Lower leg skin (tissue), 3 donors: ENCODE data around the gene ACAA1.

ENCODE experiments used
- POLR2A ChIP-seq, 2 donors: fragments of 450-650 bp; IDR thresholded peaks; one replicate each; pipeline ENCODE4 v1.6.1; 2016 to 2017; ENCODE audit warnings: antibody characterized with exemption in 2 of 2, mild to moderate bottlenecking in 1 of 2, moderate library complexity in 1 of 2
- TF ChIP-seq, protein P1 (sequence below), 3 donors: fragments of 450-650 bp; IDR thresholded peaks; one replicate each; pipeline ENCODE4 v1.5.1; 2016; ENCODE audit warnings: antibody characterized with exemption in 3 of 3, mild to moderate bottlenecking in 3 of 3, moderate library complexity in 2 of 3

DNA sequence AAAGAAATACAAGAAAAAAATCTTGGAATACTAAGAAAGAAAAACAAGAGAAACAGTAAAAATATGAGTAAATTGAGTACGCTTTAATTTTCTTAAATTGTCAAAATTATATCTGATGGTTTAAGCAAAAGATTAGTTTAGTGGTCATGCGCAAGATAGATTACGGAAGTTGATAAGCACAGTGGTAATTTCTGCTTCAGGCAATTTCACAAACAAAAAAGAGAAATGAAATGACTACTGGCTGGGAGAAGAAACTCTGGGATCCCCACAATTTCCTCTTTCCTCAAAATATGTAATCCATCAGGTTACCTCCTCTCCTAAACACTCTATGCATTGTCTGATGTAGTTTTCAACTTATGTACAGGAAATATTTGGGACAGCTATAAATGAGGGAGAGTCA is 10.5 kb upstream of the ACAA1 start:
- TF ChIP-seq, protein P1, sequence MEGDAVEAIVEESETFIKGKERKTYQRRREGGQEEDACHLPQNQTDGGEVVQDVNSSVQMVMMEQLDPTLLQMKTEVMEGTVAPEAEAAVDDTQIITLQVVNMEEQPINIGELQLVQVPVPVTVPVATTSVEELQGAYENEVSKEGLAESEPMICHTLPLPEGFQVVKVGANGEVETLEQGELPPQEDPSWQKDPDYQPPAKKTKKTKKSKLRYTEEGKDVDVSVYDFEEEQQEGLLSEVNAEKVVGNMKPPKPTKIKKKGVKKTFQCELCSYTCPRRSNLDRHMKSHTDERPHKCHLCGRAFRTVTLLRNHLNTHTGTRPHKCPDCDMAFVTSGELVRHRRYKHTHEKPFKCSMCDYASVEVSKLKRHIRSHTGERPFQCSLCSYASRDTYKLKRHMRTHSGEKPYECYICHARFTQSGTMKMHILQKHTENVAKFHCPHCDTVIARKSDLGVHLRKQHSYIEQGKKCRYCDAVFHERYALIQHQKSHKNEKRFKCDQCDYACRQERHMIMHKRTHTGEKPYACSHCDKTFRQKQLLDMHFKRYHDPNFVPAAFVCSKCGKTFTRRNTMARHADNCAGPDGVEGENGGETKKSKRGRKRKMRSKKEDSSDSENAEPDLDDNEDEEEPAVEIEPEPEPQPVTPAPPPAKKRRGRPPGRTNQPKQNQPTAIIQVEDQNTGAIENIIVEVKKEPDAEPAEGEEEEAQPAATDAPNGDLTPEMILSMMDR (IDR thresholded peaks at IDR 0.05): no peak
- TF ChIP-seq POLR2A (IDR thresholded peaks at IDR 0.05): no peak
